Type B pancreatic cell (in vitro differentiated cells): ENCODE measurements around the gene ATXN7L2. TPM values are rescaled to one million over a fixed set of nuclear protein-coding genes. Genes with fewer than 3 reads are reported as not detected.

Experiments
- DNase-seq: peaks from one replicate; pipeline ENCODE4 v3.0.0; 2021; ENCODE audit warnings: mixed read lengths; ENCODE audit not compliant: unreplicated experiment; ENCODE audit errors: extremely low spot score
- H3K27ac Mint-ChIP-seq: 2 replicates; pipeline ENCODE4 v1.8.0; 2021; ENCODE audit warnings: mild to moderate bottlenecking, mixed read lengths
- H3K27me3 Mint-ChIP-seq: 2 replicates; pipeline ENCODE4 v1.8.0; 2021; ENCODE audit warnings: mixed read lengths
- H3K36me3 Mint-ChIP-seq: 2 replicates; pipeline ENCODE4 v1.8.0; 2021; ENCODE audit warnings: mixed read lengths
- H3K4me1 Mint-ChIP-seq: one replicate; pipeline ENCODE4 v1.8.0; 2021; ENCODE audit warnings: mixed read lengths; ENCODE audit not compliant: unreplicated experiment
- H3K4me3 Mint-ChIP-seq: 2 replicates; pipeline ENCODE4 v1.8.0; 2021; ENCODE audit warnings: mild to moderate bottlenecking, mixed read lengths
- H3K9me3 Mint-ChIP-seq: 2 replicates; pipeline ENCODE4 v1.8.0; 2021; ENCODE audit warnings: mixed read lengths
- CTCF ChIP-seq: fragments of 200-600 bp; sonication (generic); conservative IDR thresholded peaks from 2 replicates; pipeline ENCODE4 v1.5.0; 2021; ENCODE audit warnings: antibody characterized with exemption, mild to moderate bottlenecking
- total RNA-seq: library from RNA; stranded (reverse); gene quantifications from 2 replicates; pipeline ENCODE4 v1.2.1, GENCODE V29; 2021; ENCODE audit warnings: low replicate concordance

The ATXN7L2 gene
- total RNA-seq, 1 donor from 2014 or later: 12.0 TPM

- H3K4me3 Mint-ChIP-seq: peak overlapping the region; percentile 94
- peaks cover 5% of the 10 kb centered on the region for H3K9me3 Mint-ChIP-seq
- TF ChIP-seq CTCF: peak; percentile 58
- H3K4me1 Mint-ChIP-seq: peaks cover 16% of the 10 kb centered on the region
- no peaks in the 10 kb centered on the region for H3K36me3 Mint-ChIP-seq
- no peak for DNase-seq
- peaks cover 49% of the 10 kb centered on the region for H3K27me3 Mint-ChIP-seq
- peak overlapping the region; percentile 64 for H3K27ac Mint-ChIP-seq
Observed at GRCh38 chr1:109482791-109483671, 674 bp upstream of the ATXN7L2 start.

- Mint-ChIP-seq H3K27ac (peak overlapping the region; percentile 86), H3K4me1 (peaks cover 16% of the 10 kb centered on the region), H3K36me3 (no peaks in the 10 kb centered on the region), H3K9me3 (no peaks in the 10 kb centered on the region), H3K27me3 (peaks cover 34% of the 10 kb centered on the region), H3K4me3 (peak overlapping the region; percentile 94)
- TF ChIP-seq CTCF: no peak
- no peak for DNase-seq
Observed at GRCh38 chr1:109484519-109484975, 842 bp downstream of the ATXN7L2 start.

GRCh38 chr1:109485001-109485400 lies 1.3 kb downstream of the ATXN7L2 start:
- no peak overlapping the region for H3K27ac Mint-ChIP-seq
- peaks cover 30% of the 10 kb centered on the region for H3K27me3 Mint-ChIP-seq
- no peaks in the 10 kb centered on the region for H3K36me3 Mint-ChIP-seq
- no peak for DNase-seq
- peak overlapping the region; percentile 94 for H3K4me3 Mint-ChIP-seq
- H3K9me3 Mint-ChIP-seq: no peaks in the 10 kb centered on the region
- TF ChIP-seq CTCF: no peak
- H3K4me1 Mint-ChIP-seq: peaks cover 16% of the 10 kb centered on the region

GRCh38 chr1:109487261-109487660 lies 3.6 kb downstream of the ATXN7L2 start:
- Mint-ChIP-seq H3K9me3 (no peaks in the 10 kb centered on the region), H3K36me3 (no peaks in the 10 kb centered on the region), H3K27ac (no peak overlapping the region), H3K4me3 (no peak overlapping the region), H3K4me1 (peaks cover 16% of the 10 kb centered on the region), H3K27me3 (peaks cover 10% of the 10 kb centered on the region)
- DNase-seq: no peak
- no peak for TF ChIP-seq CTCF

- Mint-ChIP-seq H3K27me3 (peaks cover 4% of the 10 kb centered on the region), H3K27ac (no peak overlapping the region), H3K36me3 (no peaks in the 10 kb centered on the region), H3K4me1 (peaks cover 16% of the 10 kb centered on the region), H3K9me3 (no peaks in the 10 kb centered on the region), H3K4me3 (no peak overlapping the region)
- no peak for TF ChIP-seq CTCF
- no peak for DNase-seq
Observed at GRCh38 chr1:109488201-109488600, 4.5 kb downstream of the ATXN7L2 start.
